GM23338 (cell line): Measurements from ENCODE around the gene MAD1L1. TPM values are rescaled to one million over a fixed set of nuclear protein-coding genes. Genes with fewer than 3 reads are reported as not detected.

Source experiments
- ATAC-seq: fragments of 200-7000 bp; cut with Tn5 transposase; 3 replicates; pipeline ENCODE4 v1.9.1; 2020
- DNase-seq: peaks from one replicate; pipeline ENCODE4 v3.0.0-alpha.2; 2015; ENCODE audit warnings: low spot score
- H2AFZ ChIP-seq: fragments of 200-600 bp; sonication (generic); 2 replicates; pipeline ENCODE4 v1.8.0; 2016; ENCODE audit warnings: antibody characterized with exemption, mild to moderate bottlenecking, moderate library complexity
- H3F3A ChIP-seq: fragments of 200-600 bp; sonication (generic); replicated peaks from 2 replicates; pipeline ENCODE4 v1.8.0; 2017; ENCODE audit warnings: antibody characterized with exemption, mixed run types, low read depth
- H3K27ac ChIP-seq: fragments of 200-600 bp; sonication (generic); 2 replicates; pipeline ENCODE4 v1.6.1; 2016; ENCODE audit warnings: low read depth
- H3K27me3 ChIP-seq: fragments of 200-600 bp; sonication (generic); 2 replicates; pipeline ENCODE4 v1.8.0; 2016; ENCODE audit warnings: mild to moderate bottlenecking, mixed run types, moderate library complexity; ENCODE audit not compliant: insufficient read depth
- H3K36me3 ChIP-seq: fragments of 200-600 bp; sonication (generic); 2 replicates; pipeline ENCODE4 v1.8.0; 2016; ENCODE audit warnings: mild to moderate bottlenecking; ENCODE audit not compliant: insufficient read depth
- H3K4me1 ChIP-seq: fragments of 200-600 bp; sonication (generic); 2 replicates; pipeline ENCODE4 v1.8.0; 2016; ENCODE audit warnings: mild to moderate bottlenecking, moderate library complexity; ENCODE audit not compliant: insufficient read depth
- H3K4me2 ChIP-seq: fragments of 200-600 bp; sonication (generic); 2 replicates; pipeline ENCODE4 v1.7.1; 2017; ENCODE audit warnings: mixed run types
- H3K4me3 ChIP-seq: fragments of 200-600 bp; sonication (generic); 2 replicates; pipeline ENCODE4 v1.6.1; 2016; ENCODE audit warnings: mixed run types
- H3K79me2 ChIP-seq: fragments of 200-600 bp; sonication (generic); replicated peaks from 2 replicates; pipeline ENCODE4 v1.8.0; 2017; ENCODE audit warnings: mild to moderate bottlenecking; ENCODE audit not compliant: insufficient read depth
- H3K9me2 ChIP-seq: fragments of 200-600 bp; sonication (generic); 2 replicates; pipeline ENCODE4 v1.8.0; 2017; ENCODE audit not compliant: insufficient read depth
- H4K20me1 ChIP-seq: fragments of 200-600 bp; sonication (generic); replicated peaks from 2 replicates; pipeline ENCODE4 v1.8.0; 2017; ENCODE audit warnings: mild to moderate bottlenecking; ENCODE audit not compliant: insufficient read depth
- H3K27ac Mint-ChIP-seq: 2 replicates; pipeline ENCODE4 v1.8.0; 2020; ENCODE audit warnings: inconsistent platforms, mild to moderate bottlenecking, moderate library complexity, mixed read lengths
- H3K27me3 Mint-ChIP-seq: 3 replicates; pipeline ENCODE4 v1.8.0; 2022; ENCODE audit warnings: low read depth, mild to moderate bottlenecking, moderate library complexity, mixed read lengths, inconsistent platforms; ENCODE audit not compliant: insufficient read depth, poor library complexity
- H3K36me3 Mint-ChIP-seq: 3 replicates; pipeline ENCODE4 v1.8.0; 2021; ENCODE audit warnings: low read depth, mild to moderate bottlenecking, inconsistent platforms, moderate library complexity, mixed read lengths
- H3K4me1 Mint-ChIP-seq: 3 replicates; pipeline ENCODE4 v1.8.0; 2020; ENCODE audit warnings: mild to moderate bottlenecking, inconsistent platforms, mixed read lengths
- H3K4me3 Mint-ChIP-seq: 3 replicates; pipeline ENCODE4 v1.8.0; 2021; ENCODE audit warnings: moderate library complexity, mild to moderate bottlenecking, inconsistent platforms, mixed read lengths
- H3K9me3 Mint-ChIP-seq: 3 replicates; pipeline ENCODE4 v1.8.0; 2020; ENCODE audit warnings: moderate library complexity, mild to moderate bottlenecking, inconsistent platforms, mixed read lengths
- CREB1 ChIP-seq: fragments of 250-450 bp; sonication (Bioruptor Pico); IDR thresholded peaks from 2 replicates; pipeline ENCODE4 v1.5.0; 2020; ENCODE audit warnings: low read depth, mild to moderate bottlenecking, moderate library complexity
- CTCF ChIP-seq, 2 experiments: fragments of 200-600 bp in 1 of 2; sonication (generic) in 1 of 2; conservative IDR thresholded peaks; 2 replicates each; pipeline versions ENCODE4 v1.5.1 to v1.6.1; 2016 to 2017; ENCODE audit warnings: antibody characterized with exemption in 2 of 2, low read depth in 2 of 2, mild to moderate bottlenecking in 2 of 2, moderate library complexity in 1 of 2
- ETS1 ChIP-seq: IDR thresholded peaks from 2 replicates; pipeline ENCODE4 v1.6.1; 2016; ENCODE audit warnings: antibody characterized with exemption
- EZH2 ChIP-seq: fragments of 200-600 bp; sonication (generic); IDR thresholded peaks from one replicate; pipeline ENCODE4 v1.8.0; 2017; ENCODE audit warnings: antibody characterized with exemption, mild to moderate bottlenecking, low read depth; ENCODE audit not compliant: unreplicated experiment
- EZH2phosphoT487 ChIP-seq: fragments of 200-600 bp; sonication (generic); IDR thresholded peaks from one replicate; pipeline ENCODE4 v1.8.1; 2018; ENCODE audit warnings: antibody characterized with exemption; ENCODE audit not compliant: unreplicated experiment
- POLR2AphosphoS5 ChIP-seq: IDR thresholded peaks from 2 replicates; pipeline ENCODE4 v1.6.1; 2016; ENCODE audit warnings: antibody characterized with exemption, low read depth
- REST ChIP-seq: IDR thresholded peaks from one replicate; pipeline ENCODE4 v1.6.1; 2018; ENCODE audit warnings: antibody characterized with exemption; ENCODE audit not compliant: unreplicated experiment
- STAT1 ChIP-seq: IDR thresholded peaks from one replicate; pipeline ENCODE4 v1.6.1; 2016; ENCODE audit warnings: antibody characterized with exemption; ENCODE audit not compliant: unreplicated experiment
- ZNF114 ChIP-seq: fragments of 250-450 bp; sonication (Bioruptor Pico); IDR thresholded peaks from 2 replicates; pipeline ENCODE4 v1.5.0; 2020; ENCODE audit warnings: mild to moderate bottlenecking, moderate library complexity
- ZNF462 ChIP-seq: fragments of 250-450 bp; sonication (Bioruptor Pico); IDR thresholded peaks from 2 replicates; pipeline ENCODE4 v1.5.0; 2020; ENCODE audit warnings: mild to moderate bottlenecking, moderate library complexity
- polyA plus RNA-seq: library from polyadenylated mRNA; unstranded; fragments of >200 nt; fragmentation: Nextera tagmentation; extraction: Ambion mirVana; gene quantifications from 2 replicates; pipeline ENCODE4 v1.2.1, GENCODE V29; 2016
- total RNA-seq: library from RNA; depleted of rRNA; stranded (reverse); fragments of >200 nt; shearing (Covaris generic); gene quantifications from 2 replicates; pipeline ENCODE4 v1.2.3, GENCODE V29; 2014

Gene MAD1L1
- total and polyA plus RNA-seq, 2 experiments from 2014 or later, result 40.3 to 59.3 TPM

GRCh38 chr7:1950066-1950451, 282.7 kb downstream of the MAD1L1 start:
- Mint-ChIP-seq H3K4me1 (no peaks in the 10 kb centered on the region), H3K27me3 (peaks cover 11% of the 10 kb centered on the region), H3K27ac (peak overlapping the region; percentile 36), H3K36me3 (no peaks in the 10 kb centered on the region), H3K4me3 (no peak overlapping the region), H3K9me3 (no peaks in the 10 kb centered on the region)
- no peak for DNase-seq
- H3K79me2 ChIP-seq, result no peaks in the 10 kb centered on the region
- no peaks in the 10 kb centered on the region for H3K27me3 ChIP-seq
- H3K9me2 ChIP-seq, result no peaks in the 10 kb centered on the region
- no peak overlapping the region for H3K4me3 ChIP-seq
- no peak overlapping the region for H2AFZ ChIP-seq
- H4K20me1 ChIP-seq, result no peaks in the 10 kb centered on the region; the same call in 1 of the 2 replicates
- ATAC-seq, result no peak
- no peak overlapping the region for H3K27ac ChIP-seq
- H3F3A ChIP-seq, result no peaks in the 10 kb centered on the region
- H3K4me2 ChIP-seq, result no peak overlapping the region
- no peaks in the 10 kb centered on the region for H3K36me3 ChIP-seq
- TF ChIP-seq EZH2phosphoT487, result no peak
- no peaks in the 10 kb centered on the region for H3K4me1 ChIP-seq

- ATAC-seq (no peak), DNase-seq (no peak)
- Mint-ChIP-seq H3K27me3 (peaks cover 11% of the 10 kb centered on the region), H3K27ac (peak overlapping the region; percentile 36), H3K9me3 (no peaks in the 10 kb centered on the region), H3K36me3 (no peaks in the 10 kb centered on the region), H3K4me3 (no peak overlapping the region), H3K4me1 (no peaks in the 10 kb centered on the region)
- Histone ChIP-seq H3K79me2 (no peaks in the 10 kb centered on the region), H3F3A (no peaks in the 10 kb centered on the region), H3K36me3 (no peaks in the 10 kb centered on the region), H3K27me3 (no peaks in the 10 kb centered on the region), H2AFZ (no peak overlapping the region), H3K4me3 (no peak overlapping the region), H4K20me1 (no peaks in the 10 kb centered on the region; the same call in 1 of the 2 replicates), H3K4me1 (no peaks in the 10 kb centered on the region), H3K9me2 (no peaks in the 10 kb centered on the region), H3K27ac (no peak overlapping the region), H3K4me2 (no peak overlapping the region)
- TF ChIP-seq CREB1 (CRISPR knock-in tag) (no peak), POLR2AphosphoS5 (no peak), ZNF114 (CRISPR knock-in tag) (no peak), CTCF (conservative IDR thresholded peaks at IDR 0.05; ENCODE audit: low read depth in 2 of 2) (no peak), REST (no peak), EZH2 (no peak), EZH2phosphoT487 (no peak), STAT1 (no peak), ETS1 (no peak), ZNF462 (CRISPR knock-in tag) (no peak)
Measured at GRCh38 chr7:1949681-1950055, 283.1 kb downstream of the MAD1L1 start.
